ENCODE data around the gene TNIP3.

The TNIP3 gene

DNA sequence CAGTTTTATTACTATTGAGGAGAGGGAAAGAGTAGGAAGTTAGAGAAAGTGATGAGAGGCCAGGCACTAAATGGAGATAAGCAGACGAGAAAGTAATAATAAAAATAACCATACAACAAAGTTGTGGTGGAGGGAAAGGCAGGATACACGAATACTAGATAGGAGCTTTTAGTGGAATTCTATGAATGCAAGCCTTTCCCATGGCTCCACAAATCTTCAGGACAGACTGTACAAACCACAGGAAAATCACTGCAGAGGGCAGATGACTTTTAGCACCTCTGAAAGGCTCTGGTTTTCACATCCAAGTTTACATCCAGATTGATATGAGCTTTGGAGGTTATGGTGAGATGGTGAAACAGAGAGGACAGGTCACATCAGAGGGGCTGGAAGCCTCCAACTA, 41.5 kb downstream of the TNIP3 start:
- Histone ChIP-seq H2AFZ (ENCODE audit: low read depth, low read length) (no peak overlapping the region), H3K4me2 (ENCODE audit: low read length) (no peak overlapping the region), H3K4me3 (ENCODE audit: low read length) (no peak overlapping the region), H3K27ac (ENCODE audit: low read length) (no peak overlapping the region), H3K9ac (ENCODE audit: low read length) (no peak overlapping the region), H3K4me1 (ENCODE audit: low read length) (no peaks in the 10 kb centered on the region), H3K27me3 (ENCODE audit: low read depth, low read length) (peaks cover 6% of the 10 kb centered on the region; the same call in 1 of the 2 replicates), H3K36me3 (replicated peaks; ENCODE audit: low read depth, low read length) (no peaks in the 10 kb centered on the region), H3K79me2 (ENCODE audit: low read length) (no peaks in the 10 kb centered on the region), H3K9me3 (ENCODE audit: insufficient read depth, low read length) (no peaks in the 10 kb centered on the region), H4K20me1 (ENCODE audit: insufficient read depth, low read length) (no peaks in the 10 kb centered on the region)
- TF ChIP-seq, protein P1, sequence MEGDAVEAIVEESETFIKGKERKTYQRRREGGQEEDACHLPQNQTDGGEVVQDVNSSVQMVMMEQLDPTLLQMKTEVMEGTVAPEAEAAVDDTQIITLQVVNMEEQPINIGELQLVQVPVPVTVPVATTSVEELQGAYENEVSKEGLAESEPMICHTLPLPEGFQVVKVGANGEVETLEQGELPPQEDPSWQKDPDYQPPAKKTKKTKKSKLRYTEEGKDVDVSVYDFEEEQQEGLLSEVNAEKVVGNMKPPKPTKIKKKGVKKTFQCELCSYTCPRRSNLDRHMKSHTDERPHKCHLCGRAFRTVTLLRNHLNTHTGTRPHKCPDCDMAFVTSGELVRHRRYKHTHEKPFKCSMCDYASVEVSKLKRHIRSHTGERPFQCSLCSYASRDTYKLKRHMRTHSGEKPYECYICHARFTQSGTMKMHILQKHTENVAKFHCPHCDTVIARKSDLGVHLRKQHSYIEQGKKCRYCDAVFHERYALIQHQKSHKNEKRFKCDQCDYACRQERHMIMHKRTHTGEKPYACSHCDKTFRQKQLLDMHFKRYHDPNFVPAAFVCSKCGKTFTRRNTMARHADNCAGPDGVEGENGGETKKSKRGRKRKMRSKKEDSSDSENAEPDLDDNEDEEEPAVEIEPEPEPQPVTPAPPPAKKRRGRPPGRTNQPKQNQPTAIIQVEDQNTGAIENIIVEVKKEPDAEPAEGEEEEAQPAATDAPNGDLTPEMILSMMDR (IDR thresholded peaks at IDR 0.05; ENCODE audit: low read depth, low read length): no peak
- TF ChIP-seq EZH2phosphoT487 (IDR thresholded peaks at IDR 0.05; ENCODE audit: low read depth): no peak

DNA sequence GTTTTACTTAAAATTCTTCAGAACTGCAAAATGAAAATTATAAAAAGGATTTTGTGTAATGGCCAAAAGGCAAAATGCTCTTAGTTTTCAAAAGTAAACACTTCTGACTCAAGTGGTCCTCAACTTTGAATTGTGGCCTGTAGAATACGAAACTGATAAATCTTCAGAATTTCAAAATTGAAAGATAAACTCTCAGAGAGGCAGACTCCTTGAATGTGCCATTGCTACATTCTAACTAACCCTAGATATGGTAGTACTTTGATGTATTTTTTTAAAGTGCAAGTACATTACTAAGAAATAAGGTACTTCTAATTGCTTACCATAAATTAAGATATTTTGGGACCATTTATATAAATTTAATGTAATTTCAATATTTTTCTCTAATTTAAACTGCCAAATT, 44.4 kb downstream of the TNIP3 start:
- Histone ChIP-seq H3K9me3 (ENCODE audit: insufficient read depth, low read length) (no peaks in the 10 kb centered on the region), H3K27ac (ENCODE audit: low read length) (no peak overlapping the region), H2AFZ (ENCODE audit: low read depth, low read length) (no peak overlapping the region), H4K20me1 (ENCODE audit: insufficient read depth, low read length) (no peaks in the 10 kb centered on the region), H3K4me1 (ENCODE audit: low read length) (peaks cover 4% of the 10 kb centered on the region), H3K27me3 (ENCODE audit: low read depth, low read length) (peaks cover 6% of the 10 kb centered on the region; the same call in 1 of the 2 replicates), H3K9ac (ENCODE audit: low read length) (no peak overlapping the region), H3K4me3 (ENCODE audit: low read length) (no peak overlapping the region), H3K4me2 (ENCODE audit: low read length) (no peak overlapping the region), H3K79me2 (ENCODE audit: low read length) (no peaks in the 10 kb centered on the region), H3K36me3 (replicated peaks; ENCODE audit: low read depth, low read length) (no peaks in the 10 kb centered on the region)
- TF ChIP-seq, protein P1 (IDR thresholded peaks at IDR 0.05; ENCODE audit: low read depth, low read length): no peak
- TF ChIP-seq EZH2phosphoT487 (IDR thresholded peaks at IDR 0.05; ENCODE audit: low read depth): no peak

DNA sequence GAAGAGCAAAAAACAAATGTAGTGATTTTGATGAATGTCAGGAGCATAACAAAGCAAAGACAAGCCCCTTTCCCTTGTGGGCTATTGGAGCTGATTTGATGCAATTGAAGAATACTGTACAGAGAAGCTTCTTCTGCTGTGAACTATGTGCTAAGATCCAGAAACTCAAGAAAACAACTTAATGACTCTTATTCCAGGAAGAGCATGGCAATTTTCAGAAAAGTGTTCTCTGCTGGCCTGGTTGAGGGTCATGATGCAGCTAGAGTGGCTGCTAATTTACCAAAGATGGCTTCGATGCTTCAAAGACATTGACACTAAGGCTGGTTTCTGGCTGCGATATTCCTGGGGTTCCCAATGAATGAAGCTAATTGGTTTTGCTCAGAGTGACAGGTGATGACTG, 45.8 kb downstream of the TNIP3 start:
- H3K27ac ChIP-seq (ENCODE audit: low read length): no peak overlapping the region
- H3K36me3 ChIP-seq (replicated peaks; ENCODE audit: low read depth, low read length): no peaks in the 10 kb centered on the region
- no peak overlapping the region for H2AFZ ChIP-seq (ENCODE audit: low read depth, low read length)
- no peak overlapping the region for H3K9ac ChIP-seq (ENCODE audit: low read length)
- no peak overlapping the region for H3K4me3 ChIP-seq (ENCODE audit: low read length)
- H3K4me1 ChIP-seq (ENCODE audit: low read length): peaks cover 17% of the 10 kb centered on the region
- H3K27me3 ChIP-seq (ENCODE audit: low read depth, low read length): peaks cover 6% of the 10 kb centered on the region; the same call in 1 of the 2 replicates
- H3K4me2 ChIP-seq (ENCODE audit: low read length): no peak overlapping the region
- TF ChIP-seq, protein P1 (IDR thresholded peaks at IDR 0.05; ENCODE audit: low read depth, low read length): no peak
- TF ChIP-seq EZH2phosphoT487 (IDR thresholded peaks at IDR 0.05; ENCODE audit: low read depth): no peak
- no peaks in the 10 kb centered on the region for H3K79me2 ChIP-seq (ENCODE audit: low read length)
- no peaks in the 10 kb centered on the region; the same call in 1 of the 2 replicates for H4K20me1 ChIP-seq (ENCODE audit: insufficient read depth, low read length)
- H3K9me3 ChIP-seq (ENCODE audit: insufficient read depth, low read length): no peaks in the 10 kb centered on the region

DNA sequence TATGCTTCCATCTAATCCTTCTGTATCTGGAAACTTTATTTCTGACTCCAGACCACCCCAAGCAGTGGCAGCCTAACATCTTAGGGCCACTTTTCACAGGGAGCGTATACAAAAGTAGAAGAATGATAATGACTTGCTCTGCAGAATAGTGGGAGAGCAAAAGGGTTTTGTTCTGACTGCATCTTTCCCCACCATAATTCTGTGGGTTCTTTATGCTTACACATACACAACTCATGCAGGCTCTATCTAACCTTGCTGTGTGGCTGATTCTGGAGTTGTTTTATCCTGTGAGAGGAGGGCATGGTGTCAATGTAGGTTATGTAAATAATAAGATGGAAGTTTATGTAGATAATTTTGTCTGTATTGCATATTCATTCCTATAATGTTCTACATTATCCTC, 49.4 kb downstream of the TNIP3 start:
- peaks cover 21% of the 10 kb centered on the region; the same call in 1 of the 2 replicates for H3K27me3 ChIP-seq (ENCODE audit: low read depth, low read length)
- H3K79me2 ChIP-seq (ENCODE audit: low read length): no peaks in the 10 kb centered on the region
- H3K9me3 ChIP-seq (ENCODE audit: insufficient read depth, low read length): no peaks in the 10 kb centered on the region
- H2AFZ ChIP-seq (ENCODE audit: low read depth, low read length): no peak overlapping the region
- TF ChIP-seq EZH2phosphoT487 (IDR thresholded peaks at IDR 0.05; ENCODE audit: low read depth): no peak
- no peaks in the 10 kb centered on the region for H3K36me3 ChIP-seq (replicated peaks; ENCODE audit: low read depth, low read length)
- H3K27ac ChIP-seq (ENCODE audit: low read length): no peak overlapping the region
- H3K4me1 ChIP-seq (ENCODE audit: low read length): peaks cover 25% of the 10 kb centered on the region
- H3K9ac ChIP-seq (ENCODE audit: low read length): no peak overlapping the region
- no peak overlapping the region for H3K4me3 ChIP-seq (ENCODE audit: low read length)
- H4K20me1 ChIP-seq (ENCODE audit: insufficient read depth, low read length): no peaks in the 10 kb centered on the region; the same call in 1 of the 2 replicates
- H3K4me2 ChIP-seq (ENCODE audit: low read length): peak overlapping the region; percentile 62; the same call in 1 of the 2 replicates

Data from OCI-LY3 (cell line).